ENCODE data around the gene MAD1L1. TPM values are rescaled to one million over a fixed set of nuclear protein-coding genes. Genes with fewer than 3 reads are reported as not detected.

The MAD1L1 gene
- total and polyA plus RNA-seq, 7 experiments from 2014 or later: 112 to 314 (median 136) TPM

DNA sequence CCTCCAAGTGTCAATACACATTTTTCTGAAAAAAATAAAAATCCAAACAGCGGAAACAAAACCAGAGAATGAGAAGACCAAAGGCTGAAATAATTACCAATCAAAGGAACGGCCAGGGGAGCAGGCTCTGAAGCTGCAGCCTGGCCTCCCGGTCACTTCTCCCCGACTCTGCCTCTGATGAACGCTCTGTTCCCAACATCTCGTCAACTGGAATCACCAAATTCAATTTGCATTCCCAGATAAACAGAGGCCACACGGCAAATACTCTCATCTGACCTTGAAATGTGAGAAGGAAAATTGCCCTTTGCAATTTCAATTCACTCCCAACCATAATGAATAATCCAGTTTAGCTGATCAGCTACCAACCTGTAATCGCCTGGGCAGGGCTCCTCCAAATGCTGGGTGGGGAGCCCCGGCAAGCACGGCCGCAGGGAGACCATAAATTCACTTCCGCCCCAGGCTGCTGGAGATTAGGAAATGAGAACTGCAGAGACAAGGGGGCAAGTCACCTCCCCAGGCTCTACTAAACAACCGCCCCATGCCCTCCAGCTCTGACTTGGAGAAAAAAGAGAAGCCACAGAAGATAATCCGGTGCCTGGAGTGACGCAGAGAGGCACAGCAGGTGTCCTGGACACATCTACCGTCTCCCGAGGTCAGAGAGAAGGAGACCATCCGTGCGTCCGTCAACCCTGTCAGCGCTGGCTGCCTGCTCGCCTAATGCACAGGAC, 153.2 kb downstream of the MAD1L1 start:
- Histone ChIP-seq H3K36me3 (ENCODE audit: control insufficient read depth in 2 of 3, insufficient read depth in 3 of 3, low read length in 3 of 3) (peaks cover 0 to 3% (median 0%) of the 10 kb centered on the region in 3 experiments), H3K27me3 (ENCODE audit: control insufficient read depth in 2 of 2, insufficient read depth in 2 of 2, low read length in 2 of 2) (no peaks in the 10 kb centered on the region), H3K4me3 (ENCODE audit: low read length) (no peak overlapping the region), H3K9me3 (ENCODE audit: control insufficient read depth in 2 of 3, low read length in 3 of 3) (no peaks in the 10 kb centered on the region), H3K27ac (ENCODE audit: low read depth, low read length) (no peak overlapping the region), H3K4me1 (ENCODE audit: control insufficient read depth in 2 of 2, insufficient read depth in 2 of 2, low read length in 2 of 2) (peaks cover 0 to 7% of the 10 kb centered on the region in 2 donors)
- H3K27ac Mint-ChIP-seq: peak overlapping the region in 3 of 9 donors; percentile 9 to 54 (median 36)
- peaks cover 0 to 18% (median 4%) of the 10 kb centered on the region in 5 donors for H3K36me3 Mint-ChIP-seq
- ChIA-PET CTCF (no interaction called here), POLR2A (no interaction called here)
- peaks cover 12 to 37% (median 27%) of the 10 kb centered on the region in 7 donors for H3K4me1 Mint-ChIP-seq
- no peaks in the 10 kb centered on the region for H3K9me3 Mint-ChIP-seq
- DNase-seq (no peak), ATAC-seq (peak; percentile 20)
- intact Hi-C loops (cut with micrococcal nuclease): no loop called here
- no peaks in the 10 kb centered on the region for H3K27me3 Mint-ChIP-seq
- peak overlapping the region in 6 of 10 donors; percentile 25 to 58 (median 49) for H3K4me3 Mint-ChIP-seq

DNA sequence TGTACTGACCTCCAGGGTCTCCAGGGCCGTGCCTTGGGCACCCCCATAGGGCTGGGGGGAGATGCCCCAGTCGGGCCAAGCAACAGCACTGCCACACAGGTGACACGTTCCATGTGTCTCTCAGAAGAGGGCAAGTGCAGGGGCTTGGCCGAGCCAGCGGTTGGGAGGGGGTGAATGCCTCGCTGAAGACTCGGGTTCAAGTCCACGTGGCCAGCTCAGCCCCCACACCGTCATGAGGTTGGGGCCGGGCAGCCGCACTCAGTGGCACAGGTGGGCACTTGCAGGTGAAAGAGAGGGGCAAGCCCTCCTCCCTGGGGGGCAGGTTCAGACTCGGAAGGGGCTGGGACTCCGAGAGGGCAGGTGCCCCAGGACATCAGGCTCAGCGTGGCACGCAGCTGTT, 153.8 kb downstream of the MAD1L1 start:
- DNase-seq: no peak
- intact Hi-C loops (cut with micrococcal nuclease): no loop called here
- POLR2A ChIA-PET: no interaction called here

DNA sequence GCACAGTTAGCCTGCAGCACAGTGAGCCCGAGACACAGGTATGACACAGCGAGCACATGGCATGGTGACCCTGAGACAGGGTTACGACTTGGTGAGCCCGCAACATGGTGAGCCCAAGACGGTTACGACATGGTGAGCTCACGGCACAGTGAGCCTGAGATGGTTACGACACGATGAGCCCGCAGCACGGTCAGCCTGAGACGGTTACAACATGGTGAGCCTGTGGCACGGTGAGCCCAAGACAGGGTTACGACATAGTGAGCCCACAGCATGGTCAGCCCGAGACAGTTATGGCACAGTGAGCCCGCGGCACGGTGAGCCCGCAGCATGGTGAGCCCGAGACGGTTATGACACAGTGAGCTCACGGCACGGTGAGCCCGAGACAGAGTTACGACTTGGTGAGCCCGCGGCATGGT, 156.1 kb downstream of the MAD1L1 start:
- POLR2A ChIA-PET: no interaction called here

More for the DNA sequence above, 153.8 kb downstream of the MAD1L1 start:
- ATAC-seq: no peak
- CTCF ChIA-PET: no interaction called here
- Mint-ChIP-seq H3K4me3 (no peak overlapping the region), H3K36me3 (peaks cover 0 to 18% (median 4%) of the 10 kb centered on the region in 5 donors), H3K4me1 (peaks cover 7 to 32% (median 21%) of the 10 kb centered on the region in 7 donors), H3K27ac (no peak overlapping the region), H3K27me3 (no peaks in the 10 kb centered on the region), H3K9me3 (no peaks in the 10 kb centered on the region)
- peaks cover 0 to 4% of the 10 kb centered on the region in 2 donors for H3K4me1 ChIP-seq (ENCODE audit: control insufficient read depth in 2 of 2, insufficient read depth in 2 of 2, low read length in 2 of 2)
- no peak overlapping the region for H3K27ac ChIP-seq (ENCODE audit: low read depth, low read length)
- H3K4me3 ChIP-seq (ENCODE audit: low read length): no peak overlapping the region
- H3K36me3 ChIP-seq (ENCODE audit: control insufficient read depth in 2 of 3, insufficient read depth in 3 of 3, low read length in 3 of 3): peaks cover 0 to 3% (median 0%) of the 10 kb centered on the region in 3 experiments
- H3K9me3 ChIP-seq (ENCODE audit: control insufficient read depth in 2 of 3, low read length in 3 of 3): no peaks in the 10 kb centered on the region
- H3K27me3 ChIP-seq (ENCODE audit: control insufficient read depth in 2 of 2, insufficient read depth in 2 of 2, low read length in 2 of 2): no peaks in the 10 kb centered on the region

DNA sequence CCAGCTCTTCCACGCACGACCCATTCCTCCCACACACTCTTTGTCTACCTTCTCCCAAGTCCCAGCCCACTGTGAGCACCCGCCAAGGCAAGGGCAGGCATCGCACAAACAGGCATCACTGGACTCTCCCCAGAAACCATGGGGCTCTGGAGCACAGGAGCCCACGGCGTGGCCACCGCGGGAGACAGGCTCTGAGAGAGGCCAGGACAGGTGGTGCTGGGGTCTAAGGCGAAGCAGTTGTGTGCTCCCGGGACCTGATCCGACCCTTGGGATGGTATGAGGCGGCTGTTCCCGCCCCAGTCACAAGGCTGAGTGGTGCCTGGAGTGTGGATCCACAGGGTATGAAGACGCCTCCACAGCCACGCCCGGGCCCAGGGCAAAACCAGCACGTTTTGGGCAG, 156.9 kb downstream of the MAD1L1 start:
- peaks cover 0 to 3% (median 0%) of the 10 kb centered on the region in 3 experiments for H3K36me3 ChIP-seq (ENCODE audit: control insufficient read depth in 2 of 3, insufficient read depth in 3 of 3, low read length in 3 of 3)
- intact Hi-C loops (cut with micrococcal nuclease): no loop called here
- no peaks in the 10 kb centered on the region for H3K9me3 ChIP-seq (ENCODE audit: control insufficient read depth in 2 of 3, low read length in 3 of 3)
- peak overlapping the region in 1 of 9 donors; percentile 87 for H3K27ac Mint-ChIP-seq
- H3K27me3 Mint-ChIP-seq: no peaks in the 10 kb centered on the region
- ChIA-PET CTCF (no interaction called here), POLR2A (no interaction called here)
- H3K4me3 ChIP-seq (ENCODE audit: low read length): no peak overlapping the region
- H3K9me3 Mint-ChIP-seq: no peaks in the 10 kb centered on the region
- no peak overlapping the region for H3K27ac ChIP-seq (ENCODE audit: low read depth, low read length)
- no peaks in the 10 kb centered on the region for H3K27me3 ChIP-seq (ENCODE audit: control insufficient read depth in 2 of 2, insufficient read depth in 2 of 2, low read length in 2 of 2)
- no peaks in the 10 kb centered on the region for H3K4me1 ChIP-seq (ENCODE audit: control insufficient read depth in 2 of 2, insufficient read depth in 2 of 2, low read length in 2 of 2)
- DNase-seq (no peak), ATAC-seq (no peak)
- H3K4me1 Mint-ChIP-seq: peaks cover 10 to 31% (median 20%) of the 10 kb centered on the region in 7 donors
- peaks cover 0 to 15% (median 0%) of the 10 kb centered on the region in 5 donors for H3K36me3 Mint-ChIP-seq
- no peak overlapping the region for H3K4me3 Mint-ChIP-seq

More for the DNA sequence above, 156.1 kb downstream of the MAD1L1 start:
- Mint-ChIP-seq H3K27ac (no peak overlapping the region), H3K27me3 (no peaks in the 10 kb centered on the region), H3K4me3 (no peak overlapping the region), H3K4me1 (peaks cover 10 to 30% (median 20%) of the 10 kb centered on the region in 7 donors), H3K9me3 (no peaks in the 10 kb centered on the region), H3K36me3 (peaks cover 0 to 15% (median 0%) of the 10 kb centered on the region in 5 donors)
- CTCF ChIA-PET: no interaction called here
- no peaks in the 10 kb centered on the region for H3K27me3 ChIP-seq (ENCODE audit: control insufficient read depth in 2 of 2, insufficient read depth in 2 of 2, low read length in 2 of 2)
- H3K9me3 ChIP-seq (ENCODE audit: control insufficient read depth in 2 of 3, low read length in 3 of 3): no peaks in the 10 kb centered on the region
- intact Hi-C loops (cut with micrococcal nuclease): no loop called here
- H3K36me3 ChIP-seq (ENCODE audit: control insufficient read depth in 2 of 3, insufficient read depth in 3 of 3, low read length in 3 of 3): peaks cover 0 to 3% (median 0%) of the 10 kb centered on the region in 3 experiments
- ATAC-seq: peak; percentile 62
- no peaks in the 10 kb centered on the region for H3K4me1 ChIP-seq (ENCODE audit: control insufficient read depth in 2 of 2, insufficient read depth in 2 of 2, low read length in 2 of 2)
- H3K4me3 ChIP-seq (ENCODE audit: low read length): no peak overlapping the region
- H3K27ac ChIP-seq (ENCODE audit: low read depth, low read length): no peak overlapping the region
- no peak for DNase-seq

DNA sequence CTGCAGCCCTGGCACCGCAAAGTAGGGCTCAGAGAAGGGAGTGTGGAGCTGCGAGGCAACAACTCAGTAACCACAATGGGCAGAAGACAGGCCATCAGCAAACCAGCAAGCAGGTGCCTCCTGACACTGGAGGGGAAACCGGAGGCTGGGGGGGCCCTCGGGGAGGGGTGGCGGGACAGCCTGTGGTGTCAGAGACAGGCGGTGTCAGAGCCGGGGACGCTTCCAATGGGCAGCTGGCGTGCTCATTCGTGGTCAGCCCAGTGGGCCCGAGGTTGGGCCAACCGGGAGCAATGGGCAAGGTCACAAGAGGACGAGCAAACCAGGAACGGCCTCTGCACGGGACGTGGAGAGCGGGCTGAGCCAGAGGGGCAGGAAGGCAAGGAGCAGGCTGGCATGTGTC, 158.1 kb downstream of the MAD1L1 start:
- H3K9me3 Mint-ChIP-seq: no peaks in the 10 kb centered on the region
- DNase-seq: no peak
- Histone ChIP-seq H3K27ac (ENCODE audit: low read depth, low read length) (no peak overlapping the region), H3K27me3 (ENCODE audit: control insufficient read depth in 2 of 2, insufficient read depth in 2 of 2, low read length in 2 of 2) (no peaks in the 10 kb centered on the region), H3K4me3 (ENCODE audit: low read length) (no peak overlapping the region), H3K9me3 (ENCODE audit: control insufficient read depth in 2 of 3, low read length in 3 of 3) (no peaks in the 10 kb centered on the region), H3K36me3 (ENCODE audit: control insufficient read depth in 2 of 3, insufficient read depth in 3 of 3, low read length in 3 of 3) (peaks cover 0 to 3% (median 0%) of the 10 kb centered on the region in 3 experiments), H3K4me1 (ENCODE audit: control insufficient read depth in 2 of 2, insufficient read depth in 2 of 2, low read length in 2 of 2) (no peaks in the 10 kb centered on the region)
- ATAC-seq: no peak
- H3K4me3 Mint-ChIP-seq: no peak overlapping the region
- CTCF ChIA-PET: no interaction called here
- no peaks in the 10 kb centered on the region for H3K27me3 Mint-ChIP-seq
- peaks cover 0 to 15% (median 0%) of the 10 kb centered on the region in 5 donors for H3K36me3 Mint-ChIP-seq
- no peak overlapping the region for H3K27ac Mint-ChIP-seq
- H3K4me1 Mint-ChIP-seq: peaks cover 9 to 32% (median 18%) of the 10 kb centered on the region in 7 donors
- POLR2A ChIA-PET: interaction anchor here (0.6 kb wide), 1 partner anchor 9 kb away, joined by 3 read pairs; no protein-coding TSS in a partner anchor
- intact Hi-C loops (cut with micrococcal nuclease): no loop called here

DNA sequence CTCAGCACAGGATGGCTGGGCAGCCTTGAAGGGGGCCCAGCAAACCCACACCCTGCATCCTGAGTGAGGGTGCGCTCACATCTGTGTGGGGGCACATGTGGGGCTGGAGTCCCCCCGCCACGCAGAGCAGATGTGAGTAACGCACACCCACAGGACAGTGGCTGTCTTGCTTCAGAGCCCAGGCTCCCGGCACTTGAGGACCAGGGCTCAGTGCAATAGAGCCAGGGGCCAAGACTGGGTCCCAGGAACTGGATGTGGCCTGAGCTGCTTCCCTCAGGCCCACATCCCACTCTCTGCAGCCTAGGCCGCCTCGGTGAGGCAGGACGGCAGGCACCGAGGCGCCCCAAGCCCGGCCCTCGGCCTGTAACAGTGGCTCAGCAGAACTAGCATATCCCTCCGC, 159.9 kb downstream of the MAD1L1 start:
- ChIA-PET POLR2A (no interaction called here), CTCF (no interaction called here)
- ATAC-seq: no peak
- peaks cover 5 to 30% (median 15%) of the 10 kb centered on the region in 7 donors for H3K4me1 Mint-ChIP-seq
- no peak overlapping the region for H3K4me3 Mint-ChIP-seq
- no peaks in the 10 kb centered on the region for H3K27me3 ChIP-seq (ENCODE audit: control insufficient read depth in 2 of 2, insufficient read depth in 2 of 2, low read length in 2 of 2)
- peaks cover 0 to 3% (median 0%) of the 10 kb centered on the region in 3 experiments for H3K36me3 ChIP-seq (ENCODE audit: control insufficient read depth in 2 of 3, insufficient read depth in 3 of 3, low read length in 3 of 3)
- H3K4me1 ChIP-seq (ENCODE audit: control insufficient read depth in 2 of 2, insufficient read depth in 2 of 2, low read length in 2 of 2): no peaks in the 10 kb centered on the region
- H3K27ac Mint-ChIP-seq: peak overlapping the region in 1 of 9 donors; percentile 72
- no peaks in the 10 kb centered on the region for H3K9me3 ChIP-seq (ENCODE audit: control insufficient read depth in 2 of 3, low read length in 3 of 3)
- no peak overlapping the region for H3K27ac ChIP-seq (ENCODE audit: low read depth, low read length)
- peaks cover 0 to 15% (median 0%) of the 10 kb centered on the region in 5 donors for H3K36me3 Mint-ChIP-seq
- H3K27me3 Mint-ChIP-seq: no peaks in the 10 kb centered on the region
- no peaks in the 10 kb centered on the region for H3K9me3 Mint-ChIP-seq
- intact Hi-C loops (cut with micrococcal nuclease): no loop called here
- no peak for DNase-seq
- H3K4me3 ChIP-seq (ENCODE audit: low read length): no peak overlapping the region
